ENCODE results near the gene TMEM229B. TPM values are rescaled to one million over a fixed set of nuclear protein-coding genes. Genes with fewer than 3 reads are reported as not detected.

Gene TMEM229B
- polyA plus RNA-seq, 2 of the 4 experiments (the other 2 are of a cell fraction), result 0.19 to 0.31 TPM

GRCh38 chr14:67532998-67533753, 44.7 kb upstream of the TMEM229B start, which contains the start of gene PLEKHH1 (continued):
- TF ChIP-seq MYC (IDR thresholded peaks at IDR 0.05; ENCODE audit: borderline replicate concordance, low read length), result no peak

- Histone ChIP-seq H3K4me3 (peak overlapping the region; percentile 83), H3K9me3 (no peaks in the 10 kb centered on the region), H3K4me2 (peak overlapping the region; percentile 83), H3K4me1 (0 out of 3 replicates have a peak, but pooled peaks cover 3% of the 10 kb centered on the region), H3K27ac (peak overlapping the region; percentile 83 to 90)
- DNase-seq (ENCODE audit: low read depth in 1 of 2, low spot score in 1 of 2), result no peak
- POLR2A ChIA-PET, result interaction anchor here (1.4 kb wide), 2 partner anchors 9 to 25 kb away, joined by 3 read pairs; no protein-coding TSS in a partner anchor
- TF ChIP-seq PHF8 (IDR thresholded peaks at IDR 0.05; ENCODE audit: borderline replicate concordance, low read depth) (peak; percentile 51; the same call in 1 of the 2 replicates), HOXB5 (CRISPR knock-in tag; IDR thresholded peaks at IDR 0.05) (no peak)
- CTCF ChIA-PET, result interaction anchor here (0.7 to 11.2 kb wide), 10 partner anchors 14 to 172 kb away, joined by 3 to 68 read pairs (median 4); partner anchors contain the start of gene PIGH
- no peak for FAIRE-seq
- 47% methylated on average over 11 of the region's 23 CpGs for WGBS (ENCODE audit: missing lambda C conversion rate)
- ATAC-seq, result no peak
These were observed 44.1 kb upstream of the TMEM229B start for GRCh38 chr14:67532606-67532997.

- ATAC-seq (no peak), FAIRE-seq (no peak), DNase-seq (ENCODE audit: low read depth in 1 of 2, low spot score in 1 of 2) (no peak)
- POLR2A ChIA-PET, result no interaction called here
- Histone ChIP-seq H3K27ac (no peak overlapping the region), H3K4me2 (no peak overlapping the region), H3K4me1 (0 out of 3 replicates have a peak, but pooled peaks cover 3% of the 10 kb centered on the region), H3K9me3 (no peaks in the 10 kb centered on the region), H3K4me3 (no peak overlapping the region)
- TF ChIP-seq MYC (IDR thresholded peaks at IDR 0.05; ENCODE audit: borderline replicate concordance, low read length), result no peak
- no peak for TF ChIP-seq GATA3 (IDR thresholded peaks at IDR 0.05; ENCODE audit: borderline replicate concordance)
- TF ChIP-seq NPAS2 (CRISPR knock-in tag; IDR thresholded peaks at IDR 0.05; ENCODE audit: borderline replicate concordance), result no peak
- no peak for TF ChIP-seq HOXB5 (CRISPR knock-in tag; IDR thresholded peaks at IDR 0.05)
- no peak for TF ChIP-seq CBX2 (IDR thresholded peaks at IDR 0.05; ENCODE audit: borderline replicate concordance, low read depth)
- no peak for TF ChIP-seq ATOH8 (CRISPR knock-in tag; IDR thresholded peaks at IDR 0.05; ENCODE audit: low read depth)
- no peak for TF ChIP-seq PHF8 (IDR thresholded peaks at IDR 0.05; ENCODE audit: borderline replicate concordance, low read depth)
- no peak for TF ChIP-seq KDM5A (IDR thresholded peaks at IDR 0.05)
- no peak for TF ChIP-seq TFCP2L1 (CRISPR knock-in tag; IDR thresholded peaks at IDR 0.05)
- CTCF ChIA-PET, result interaction anchor here (1.0 to 11.2 kb wide), 7 partner anchors 11 to 174 kb away, joined by 3 to 68 read pairs (median 6); no protein-coding TSS in a partner anchor
- 51% methylated on average over 5 of the region's 5 CpGs for WGBS (ENCODE audit: missing lambda C conversion rate)
These were observed 41.7 kb upstream of the TMEM229B start for GRCh38 chr14:67529947-67530935.

GRCh38 chr14:67528276-67528675, 39.8 kb upstream of the TMEM229B start:
- WGBS (ENCODE audit: missing lambda C conversion rate), result 79% methylated on average over 1 of the region's 1 CpG
- no peaks in the 10 kb centered on the region for H3K4me1 ChIP-seq
- FAIRE-seq (no peak), ATAC-seq (no peak), DNase-seq (ENCODE audit: low read depth in 1 of 2, low spot score in 1 of 2) (no peak)
- no peak overlapping the region for H3K4me3 ChIP-seq
- no peak overlapping the region for H3K27ac ChIP-seq
- TF ChIP-seq ATOH8 (CRISPR knock-in tag; IDR thresholded peaks at IDR 0.05; ENCODE audit: low read depth) (no peak), EP300 (IDR thresholded peaks at IDR 0.05) (no peak), NFE2L2 (conservative IDR thresholded peaks at IDR 0.05; ENCODE audit: low read length) (no peak), PHF8 (IDR thresholded peaks at IDR 0.05; ENCODE audit: borderline replicate concordance, low read depth) (no peak), REST (IDR thresholded peaks at IDR 0.05) (no peak)
- no peak overlapping the region for H3K4me2 ChIP-seq
- CTCF ChIA-PET, result interaction anchor here (1.1 to 5.5 kb wide), 8 partner anchors 10 to 176 kb away, joined by 3 to 100 read pairs (median 35); no protein-coding TSS in a partner anchor
- H3K9me3 ChIP-seq, result no peaks in the 10 kb centered on the region
- POLR2A ChIA-PET, result no interaction called here

Data from A549 (cell line).